HCT116 (cell line): ENCODE results near the gene RCSD1. TPM values are rescaled to one million over a fixed set of nuclear protein-coding genes. Genes with fewer than 3 reads are reported as not detected.

Source experiments
- ATAC-seq: fragments of 200-7000 bp; cut with Tn5 transposase; 2 replicates; pipeline ENCODE4 v1.9.1; 2020; ENCODE audit warnings: mild to moderate bottlenecking, moderate library complexity
- BruUV-seq: library from RNA; stranded (reverse); fragments of 400-500 nt; replicated peaks from 2 replicates; lab custom pipeline; 2021; lab: Mats Ljungman, UMichigan
- CTCF ChIA-PET: fragments of 300-600 bp; sonication (Branson Sonifier 250); formaldehyde crosslinking; loops from one replicate; lab custom pipeline; 2021; ENCODE audit warnings: antibody characterized with exemption; lab: Charles Lee
- POLR2A ChIA-PET: fragments of 300-600, 350-600 bp; sonication (Branson Sonifier 250); formaldehyde crosslinking; loops from one replicate; lab custom pipeline; 2021; ENCODE audit warnings: antibody characterized with exemption; lab: Charles Lee
- RAD21 ChIA-PET, 2 experiments: fragments of 300-600 bp; sonication (Branson Sonifier 250); formaldehyde crosslinking; loops; one replicate each; lab custom pipeline; 2023; ENCODE audit warnings: low total read pairs in 2 of 2; ENCODE audit not compliant: uncharacterized antibody in 2 of 2, unreplicated experiment in 2 of 2, low non-redundant PET in 1 of 2; lab: Charles Lee
- DNase-seq: peaks from one replicate; pipeline ENCODE4 v3.0.0-alpha.2; 2010; ENCODE audit warnings: low read depth, low spot score
- H2AFZ ChIP-seq: fragments of 200-600 bp; shearing (Covaris generic), sonication (generic); 2 replicates; pipeline ENCODE4 v1.6.1; 2017; ENCODE audit warnings: low read depth, mixed run types, mixed read lengths, antibody characterized with exemption, low read length; ENCODE audit not compliant: poor library complexity, severe bottlenecking
- H3K27ac ChIP-seq: 2 replicates; pipeline ENCODE4 v1.5.1; 2012; ENCODE audit warnings: low read depth, low read length
- H3K27me3 ChIP-seq: fragments of 200-600 bp; sonication (generic); 2 replicates; pipeline ENCODE4 v1.6.1; 2016; ENCODE audit warnings: mixed run types, low read length, mixed read lengths; ENCODE audit not compliant: insufficient read depth
- H3K36me3 ChIP-seq, 2 experiments: fragments of 200-500 bp in 1 of 2; fragments of 200-600 bp in 1 of 2; sonication (Bioruptor generic) in 1 of 2; sonication (generic) in 1 of 2; 2 replicates each; pipeline versions ENCODE4 v1.5.1 to v1.6.1; 2014 to 2016; ENCODE audit warnings: low read length in 2 of 2, inconsistent platforms in 1 of 2, mixed read lengths in 1 of 2, mixed run types in 1 of 2; ENCODE audit not compliant: insufficient read depth in 2 of 2, control insufficient read depth in 1 of 2
- H3K4me1 ChIP-seq, 2 experiments: fragments of 200-600 bp in 1 of 2; sonication (generic) in 1 of 2; 2 replicates each; pipeline versions ENCODE4 v1.5.1 to v1.6.1; 2012 to 2017; ENCODE audit warnings: low read length in 2 of 2, inconsistent platforms in 1 of 2, mild to moderate bottlenecking in 1 of 2, mixed read lengths in 1 of 2, mixed run types in 1 of 2, moderate library complexity in 1 of 2; ENCODE audit not compliant: insufficient read depth in 2 of 2, control insufficient read depth in 1 of 2
- H3K4me2 ChIP-seq: fragments of 200-600 bp; sonication (generic); 2 replicates; pipeline ENCODE4 v1.6.1; 2017; ENCODE audit warnings: mixed run types, low read length, mixed read lengths
- H3K4me3 ChIP-seq, 2 experiments: fragments of 200-600 bp in 1 of 2; sonication (generic) in 1 of 2; replicated peaks in 1 of 2; 2 replicates each; pipeline ENCODE4 v1.5.1; 2011 to 2016; ENCODE audit warnings: low read length in 2 of 2, control low read depth in 1 of 2, low read depth in 1 of 2, mild to moderate bottlenecking in 1 of 2, mixed read lengths in 1 of 2, mixed run types in 1 of 2
- H3K79me2 ChIP-seq: fragments of 200-600 bp; sonication (generic); 2 replicates; pipeline ENCODE4 v1.6.1; 2017; ENCODE audit warnings: mild to moderate bottlenecking, mixed run types, low read length, moderate library complexity, mixed read lengths; ENCODE audit not compliant: insufficient read depth
- H3K9ac ChIP-seq: fragments of 200-600 bp; sonication (generic); 2 replicates; pipeline ENCODE4 v1.6.1; 2016; ENCODE audit warnings: low read length, mixed read lengths
- H3K9me2 ChIP-seq: fragments of 200-600 bp; sonication (generic), shearing (Covaris generic); 2 replicates; pipeline ENCODE4 v1.6.1; 2017; ENCODE audit warnings: mixed run types, mild to moderate bottlenecking, moderate library complexity; ENCODE audit not compliant: insufficient read depth
- H3K9me3 ChIP-seq, 2 experiments: fragments of 200-500 bp in 1 of 2; fragments of 200-600 bp in 1 of 2; sonication (Bioruptor generic) in 1 of 2; sonication (generic) in 1 of 2; 2 replicates each; pipeline ENCODE4 v1.6.1; 2014 to 2017; ENCODE audit warnings: low read length in 2 of 2, mixed read lengths in 2 of 2, inconsistent platforms in 1 of 2, low read depth in 1 of 2, mild to moderate bottlenecking in 1 of 2, mixed run types in 1 of 2, moderate library complexity in 1 of 2; ENCODE audit not compliant: control insufficient read depth in 1 of 2, insufficient read depth in 1 of 2
- H4K20me1 ChIP-seq: fragments of 200-600 bp; sonication (generic), shearing (Covaris generic); 2 replicates; pipeline ENCODE4 v1.6.1; 2017; ENCODE audit warnings: mixed run types, mild to moderate bottlenecking, moderate library complexity; ENCODE audit not compliant: insufficient read depth
- CBX3 ChIP-seq: IDR thresholded peaks from 2 replicates; pipeline ENCODE4 v1.6.1; 2012; ENCODE audit warnings: low read depth
- CEBPB ChIP-seq: IDR thresholded peaks from 2 replicates; pipeline ENCODE4 v1.6.1; 2012; ENCODE audit warnings: low read depth
- EGR1 ChIP-seq: IDR thresholded peaks from 2 replicates; pipeline ENCODE4 v1.6.1; 2012; ENCODE audit warnings: low read depth
- ELF1 ChIP-seq: IDR thresholded peaks from 2 replicates; pipeline ENCODE4 v1.6.1; 2012; ENCODE audit warnings: low read depth, borderline replicate concordance
- EZH2 ChIP-seq: fragments of 200-600 bp; sonication (generic); IDR thresholded peaks from 2 replicates; pipeline ENCODE4 v1.6.1; 2017; ENCODE audit warnings: antibody characterized with exemption, mixed run types
- RAD21 ChIP-seq: IDR thresholded peaks from 2 replicates; pipeline ENCODE4 v1.6.1; 2012; ENCODE audit warnings: low read depth, mild to moderate bottlenecking
- SIN3A ChIP-seq: IDR thresholded peaks from 2 replicates; pipeline ENCODE4 v1.6.1; 2012; ENCODE audit warnings: low read depth
- SP1 ChIP-seq: IDR thresholded peaks from 2 replicates; pipeline ENCODE4 v1.6.1; 2012; ENCODE audit warnings: low read depth
- SRF ChIP-seq: IDR thresholded peaks from 2 replicates; pipeline ENCODE4 v1.6.1; 2012; ENCODE audit warnings: low read depth
- ZFX ChIP-seq: fragments of 450-650 bp; IDR thresholded peaks from 2 replicates; pipeline ENCODE4 v1.6.1; 2017
- ZNF274 ChIP-seq: fragments of 200-500 bp; sonication (Bioruptor generic); IDR thresholded peaks from 2 replicates; pipeline ENCODE4 v1.6.1; 2014; ENCODE audit warnings: mild to moderate bottlenecking, low read depth, low read length, inconsistent platforms
- intact Hi-C: fragments of 100-400 bp; cut with micrococcal nuclease; formaldehyde crosslinking; loops from 2 replicates; pipeline ENCODE4 v1.10.0; 2022
- total RNA-seq: library from RNA; stranded (reverse); gene quantifications from one replicate; pipeline ENCODE4 v1.2.1, GENCODE V29; 2021; ENCODE audit not compliant: unreplicated experiment
- TF ChIP-seq, protein P1 (sequence below): IDR thresholded peaks from 2 replicates; pipeline ENCODE4 v1.6.1; 2011; ENCODE audit warnings: mild to moderate bottlenecking, low read length, moderate library complexity; ENCODE audit not compliant: insufficient replicate concordance; ENCODE audit errors: extremely low read depth
- TF ChIP-seq, protein P2 (sequence below), 3 experiments: fragments of 200-600 bp in 1 of 3; sonication (generic) in 1 of 3; IDR thresholded peaks in 2 of 3; conservative IDR thresholded peaks in 1 of 3; 2 replicates each; pipeline ENCODE4 v1.5.1; 2012 to 2017; ENCODE audit warnings: low read depth in 2 of 3, low read length in 2 of 3, antibody characterized with exemption in 1 of 3, borderline replicate concordance in 1 of 3, control low read depth in 1 of 3, mild to moderate bottlenecking in 1 of 3, mixed read lengths in 1 of 3, mixed run types in 1 of 3, moderate library complexity in 1 of 3; ENCODE audit not compliant: insufficient read depth in 1 of 3
- TF ChIP-seq, protein P3 (sequence below): IDR thresholded peaks from 2 replicates; pipeline ENCODE4 v1.6.1; 2012; ENCODE audit warnings: low read depth
- TF ChIP-seq, protein P4 (sequence below): IDR thresholded peaks from 2 replicates; pipeline ENCODE4 v1.6.1; 2012
- TF ChIP-seq, protein P5 (sequence below): IDR thresholded peaks from 2 replicates; pipeline ENCODE4 v1.6.1; 2012

RCSD1 gene
- total RNA-seq, 1 experiment from 2014 or later: 0.15 TPM

GRCh38 chr1:167674156-167674555, 44.1 kb downstream of the RCSD1 start:
- Histone ChIP-seq H3K9me2 (no peaks in the 10 kb centered on the region), H2AFZ (no peak overlapping the region), H4K20me1 (no peaks in the 10 kb centered on the region), H3K4me1 (no peaks in the 10 kb centered on the region), H3K9me3 (no peaks in the 10 kb centered on the region), H3K79me2 (no peaks in the 10 kb centered on the region), H3K36me3 (no peaks in the 10 kb centered on the region), H3K4me3 (no peak overlapping the region), H3K9ac (no peak overlapping the region), H3K27ac (no peak overlapping the region), H3K27me3 (no peaks in the 10 kb centered on the region), H3K4me2 (no peak overlapping the region)
- POLR2A ChIA-PET: no interaction called here
- RAD21 ChIA-PET: no interaction called here
- intact Hi-C loops: no loop called here
- DNase-seq: no peak
- ATAC-seq: no peak
- TF ChIP-seq, protein P1, sequence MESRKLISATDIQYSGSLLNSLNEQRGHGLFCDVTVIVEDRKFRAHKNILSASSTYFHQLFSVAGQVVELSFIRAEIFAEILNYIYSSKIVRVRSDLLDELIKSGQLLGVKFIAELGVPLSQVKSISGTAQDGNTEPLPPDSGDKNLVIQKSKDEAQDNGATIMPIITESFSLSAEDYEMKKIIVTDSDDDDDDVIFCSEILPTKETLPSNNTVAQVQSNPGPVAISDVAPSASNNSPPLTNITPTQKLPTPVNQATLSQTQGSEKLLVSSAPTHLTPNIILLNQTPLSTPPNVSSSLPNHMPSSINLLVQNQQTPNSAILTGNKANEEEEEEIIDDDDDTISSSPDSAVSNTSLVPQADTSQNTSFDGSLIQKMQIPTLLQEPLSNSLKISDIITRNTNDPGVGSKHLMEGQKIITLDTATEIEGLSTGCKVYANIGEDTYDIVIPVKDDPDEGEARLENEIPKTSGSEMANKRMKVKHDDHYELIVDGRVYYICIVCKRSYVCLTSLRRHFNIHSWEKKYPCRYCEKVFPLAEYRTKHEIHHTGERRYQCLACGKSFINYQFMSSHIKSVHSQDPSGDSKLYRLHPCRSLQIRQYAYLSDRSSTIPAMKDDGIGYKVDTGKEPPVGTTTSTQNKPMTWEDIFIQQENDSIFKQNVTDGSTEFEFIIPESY: no peak
- TF ChIP-seq, protein P2, sequence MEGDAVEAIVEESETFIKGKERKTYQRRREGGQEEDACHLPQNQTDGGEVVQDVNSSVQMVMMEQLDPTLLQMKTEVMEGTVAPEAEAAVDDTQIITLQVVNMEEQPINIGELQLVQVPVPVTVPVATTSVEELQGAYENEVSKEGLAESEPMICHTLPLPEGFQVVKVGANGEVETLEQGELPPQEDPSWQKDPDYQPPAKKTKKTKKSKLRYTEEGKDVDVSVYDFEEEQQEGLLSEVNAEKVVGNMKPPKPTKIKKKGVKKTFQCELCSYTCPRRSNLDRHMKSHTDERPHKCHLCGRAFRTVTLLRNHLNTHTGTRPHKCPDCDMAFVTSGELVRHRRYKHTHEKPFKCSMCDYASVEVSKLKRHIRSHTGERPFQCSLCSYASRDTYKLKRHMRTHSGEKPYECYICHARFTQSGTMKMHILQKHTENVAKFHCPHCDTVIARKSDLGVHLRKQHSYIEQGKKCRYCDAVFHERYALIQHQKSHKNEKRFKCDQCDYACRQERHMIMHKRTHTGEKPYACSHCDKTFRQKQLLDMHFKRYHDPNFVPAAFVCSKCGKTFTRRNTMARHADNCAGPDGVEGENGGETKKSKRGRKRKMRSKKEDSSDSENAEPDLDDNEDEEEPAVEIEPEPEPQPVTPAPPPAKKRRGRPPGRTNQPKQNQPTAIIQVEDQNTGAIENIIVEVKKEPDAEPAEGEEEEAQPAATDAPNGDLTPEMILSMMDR (IDR thresholded peaks at IDR 0.05 in 2 of 3, conservative IDR thresholded peaks at IDR 0.05 in 1 of 3; ENCODE audit: borderline replicate concordance in 1 of 3, insufficient read depth in 1 of 3, low read depth in 2 of 3, low read length in 2 of 3): no peak
- TF ChIP-seq ZFX (no peak), SRF (no peak), ELF1 (no peak), EGR1 (no peak), CBX3 (no peak), SP1 (no peak), CEBPB (no peak), ZNF274 (no peak), EZH2 (no peak), RAD21 (no peak), SIN3A (no peak)
- TF ChIP-seq, protein P3, sequence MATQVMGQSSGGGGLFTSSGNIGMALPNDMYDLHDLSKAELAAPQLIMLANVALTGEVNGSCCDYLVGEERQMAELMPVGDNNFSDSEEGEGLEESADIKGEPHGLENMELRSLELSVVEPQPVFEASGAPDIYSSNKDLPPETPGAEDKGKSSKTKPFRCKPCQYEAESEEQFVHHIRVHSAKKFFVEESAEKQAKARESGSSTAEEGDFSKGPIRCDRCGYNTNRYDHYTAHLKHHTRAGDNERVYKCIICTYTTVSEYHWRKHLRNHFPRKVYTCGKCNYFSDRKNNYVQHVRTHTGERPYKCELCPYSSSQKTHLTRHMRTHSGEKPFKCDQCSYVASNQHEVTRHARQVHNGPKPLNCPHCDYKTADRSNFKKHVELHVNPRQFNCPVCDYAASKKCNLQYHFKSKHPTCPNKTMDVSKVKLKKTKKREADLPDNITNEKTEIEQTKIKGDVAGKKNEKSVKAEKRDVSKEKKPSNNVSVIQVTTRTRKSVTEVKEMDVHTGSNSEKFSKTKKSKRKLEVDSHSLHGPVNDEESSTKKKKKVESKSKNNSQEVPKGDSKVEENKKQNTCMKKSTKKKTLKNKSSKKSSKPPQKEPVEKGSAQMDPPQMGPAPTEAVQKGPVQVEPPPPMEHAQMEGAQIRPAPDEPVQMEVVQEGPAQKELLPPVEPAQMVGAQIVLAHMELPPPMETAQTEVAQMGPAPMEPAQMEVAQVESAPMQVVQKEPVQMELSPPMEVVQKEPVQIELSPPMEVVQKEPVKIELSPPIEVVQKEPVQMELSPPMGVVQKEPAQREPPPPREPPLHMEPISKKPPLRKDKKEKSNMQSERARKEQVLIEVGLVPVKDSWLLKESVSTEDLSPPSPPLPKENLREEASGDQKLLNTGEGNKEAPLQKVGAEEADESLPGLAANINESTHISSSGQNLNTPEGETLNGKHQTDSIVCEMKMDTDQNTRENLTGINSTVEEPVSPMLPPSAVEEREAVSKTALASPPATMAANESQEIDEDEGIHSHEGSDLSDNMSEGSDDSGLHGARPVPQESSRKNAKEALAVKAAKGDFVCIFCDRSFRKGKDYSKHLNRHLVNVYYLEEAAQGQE: no peak
- TF ChIP-seq, protein P4, sequence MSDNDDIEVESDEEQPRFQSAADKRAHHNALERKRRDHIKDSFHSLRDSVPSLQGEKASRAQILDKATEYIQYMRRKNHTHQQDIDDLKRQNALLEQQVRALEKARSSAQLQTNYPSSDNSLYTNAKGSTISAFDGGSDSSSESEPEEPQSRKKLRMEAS: no peak
- TF ChIP-seq, protein P5, sequence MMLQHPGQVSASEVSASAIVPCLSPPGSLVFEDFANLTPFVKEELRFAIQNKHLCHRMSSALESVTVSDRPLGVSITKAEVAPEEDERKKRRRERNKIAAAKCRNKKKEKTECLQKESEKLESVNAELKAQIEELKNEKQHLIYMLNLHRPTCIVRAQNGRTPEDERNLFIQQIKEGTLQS: no peak
- CTCF ChIA-PET: no interaction called here
- BruUV-seq: no TSS peak
